Glomerular visceral epithelial cell (primary cell): ENCODE measurements around the gene PPARA.
"Not testable (repeated sequence)": the region's sequence is repeated elsewhere in the genome, so short reads cannot be mapped to it uniquely, and the experiment has no call there.

Experiments
- DNase-seq: peaks from one replicate; pipeline ENCODE4 v3.0.0-alpha.2; 2016; ENCODE audit errors: extremely low spot score

The PPARA gene

GRCh38 chr22:46244771-46245170 is 94.4 kb downstream of the PPARA start:
- DNase-seq = no peak

GRCh38 chr22:46245511-46245910 is 95.2 kb downstream of the PPARA start:
- DNase-seq = no peak

GRCh38 chr22:46246178-46246577 is 95.9 kb downstream of the PPARA start:
- DNase-seq = no peak

GRCh38 chr22:46247443-46247975 is 97.2 kb downstream of the PPARA start:
- no peak for DNase-seq

- DNase-seq = peak; percentile 87
Measured at GRCh38 chr22:46250035-46250782, 99.9 kb downstream of the PPARA start, which contains the start of gene CDPF1. Gene CDPF1 (minus strand): TSS chr22:46250293. CDS start chr22:46248284, 2,009 bp downstream.

GRCh38 chr22:46250783-46251125 is 100.4 kb downstream of the PPARA start:
- no peak for DNase-seq

GRCh38 chr22:46251266-46251665 is 100.9 kb downstream of the PPARA start:
- no peak for DNase-seq

- DNase-seq = no peak
Measured at GRCh38 chr22:46251816-46252380, 101.6 kb downstream of the PPARA start.

- DNase-seq = peak; percentile 20
Measured at GRCh38 chr22:46256358-46256958, 106.1 kb downstream of the PPARA start.

GRCh38 chr22:46259374-46259773 is 109.0 kb downstream of the PPARA start:
- no peak for DNase-seq

- no peak for DNase-seq
Measured at GRCh38 chr22:46260038-46260437, 109.7 kb downstream of the PPARA start.

GRCh38 chr22:46262449-46263215 is 112.3 kb downstream of the PPARA start:
- no peak for DNase-seq

GRCh38 chr22:46263216-46263590 is 112.9 kb downstream of the PPARA start, which contains the start of gene PKDREJ:
Gene PKDREJ (minus strand): TSS chr22:46263343. CDS start chr22:46263322, 21 bp downstream.
- no peak for DNase-seq

- not testable (repeated sequence) for DNase-seq
Measured at GRCh38 chr22:46264520-46264919, 114.2 kb downstream of the PPARA start.

GRCh38 chr22:46265627-46266026 is 115.3 kb downstream of the PPARA start:
- DNase-seq = not testable (repeated sequence)

GRCh38 chr22:46267431-46268279 is 117.3 kb downstream of the PPARA start, which contains the start of gene TTC38:
Gene TTC38 (plus strand): TSS chr22:46268008. CDS start chr22:46268040, 32 bp downstream.
- DNase-seq = peak; percentile 85

GRCh38 chr22:46269564-46269963 is 119.2 kb downstream of the PPARA start:
- no peak for DNase-seq

- DNase-seq = no peak
Measured at GRCh38 chr22:46272196-46272595, 121.9 kb downstream of the PPARA start.

- no peak for DNase-seq
Measured at GRCh38 chr22:46272762-46273431, 122.6 kb downstream of the PPARA start.

- DNase-seq = no peak
Measured at GRCh38 chr22:46273432-46274148, 123.3 kb downstream of the PPARA start.
